SIG-M5 treated with dmso at 0.1 percent for 504 hours (cell line): Measurements from ENCODE around the gene GPANK1.
A peak's percentile ranks its signal among the peaks of the same experiment; 100 is the strongest.

Experiments used
- DNase-seq: peaks from one replicate; lab custom pipeline; 2025; ENCODE audit not compliant: unreplicated experiment; lab: John Stamatoyannopoulos, UW

Gene GPANK1

DNA sequence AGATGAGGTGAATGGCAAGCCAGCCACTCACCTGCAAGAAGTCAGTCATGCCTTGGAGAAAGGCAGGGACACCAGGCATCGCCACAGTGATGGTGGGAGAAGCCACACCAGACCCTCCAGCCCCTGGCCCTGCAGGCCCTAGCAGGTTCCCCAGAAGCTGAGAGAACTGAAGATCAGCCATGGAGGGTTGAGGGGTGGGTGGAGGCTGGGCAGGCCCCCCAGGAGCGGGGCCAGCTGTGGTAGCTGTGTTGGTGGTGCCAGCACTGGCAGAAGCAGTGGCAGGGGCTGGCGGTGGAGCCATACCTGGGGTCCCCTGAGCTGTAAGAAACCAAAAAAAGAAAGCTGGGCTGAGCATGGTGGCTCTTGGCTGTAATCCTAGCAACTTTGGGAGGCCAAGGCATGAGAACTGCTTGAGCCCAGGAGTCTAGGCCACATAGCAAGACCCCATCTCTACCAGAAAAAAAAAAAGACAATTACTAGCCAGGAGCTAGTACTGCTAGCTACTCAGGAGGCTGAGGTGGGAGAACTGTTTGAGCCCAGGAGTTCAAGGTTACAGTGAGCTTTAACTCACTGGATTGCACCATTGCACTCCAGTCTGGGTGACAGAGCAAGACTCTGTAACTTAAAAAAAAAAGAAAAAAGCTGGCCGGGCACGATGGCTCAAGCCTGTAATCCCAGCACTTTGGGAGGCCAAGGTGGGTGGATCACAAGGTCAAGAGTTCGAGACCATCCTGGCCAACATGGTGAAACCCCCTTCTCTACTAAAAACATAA, 21.8 kb downstream of the GPANK1 start:
- DNase-seq = no peak

DNA sequence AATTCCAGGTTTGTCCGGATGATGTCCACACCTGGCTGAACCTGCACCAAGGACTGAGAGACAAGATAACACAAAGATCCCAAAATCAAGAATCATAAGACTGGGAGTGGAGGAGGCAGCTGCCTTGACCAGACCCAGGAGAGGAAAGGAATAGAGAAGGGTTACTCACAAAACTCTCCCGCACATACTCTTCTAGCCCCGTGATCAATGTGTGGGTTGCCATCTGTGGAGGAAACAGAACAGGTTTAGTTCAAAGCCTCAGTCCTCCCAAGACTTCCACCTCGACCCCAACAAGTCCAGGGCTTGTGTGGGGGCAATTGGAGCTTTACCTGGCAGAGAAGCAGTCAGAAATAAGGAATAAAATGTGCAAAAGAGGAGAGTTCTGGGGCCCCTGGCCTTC, 23.4 kb downstream of the GPANK1 start:
- DNase-seq = no peak

DNA sequence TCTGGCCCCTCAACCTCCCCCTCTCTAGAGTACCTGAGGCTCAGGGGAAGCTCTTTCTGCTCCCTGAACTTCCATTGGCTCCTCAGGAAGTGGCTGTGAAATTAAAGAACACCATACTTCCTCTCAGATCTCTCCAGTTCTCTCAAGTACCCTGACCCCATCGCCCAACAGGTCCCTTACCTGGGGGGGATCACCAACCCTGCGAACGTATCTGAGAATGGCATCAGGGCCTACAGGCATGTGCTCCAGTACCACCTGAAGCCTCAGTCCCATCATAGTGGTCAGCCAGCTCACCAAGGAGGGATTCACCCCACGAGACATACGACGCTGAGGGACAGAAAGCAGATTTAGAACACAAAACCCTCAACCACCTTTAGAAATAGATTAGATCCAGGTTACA, 24.2 kb downstream of the GPANK1 start:
- DNase-seq = no peak

DNA sequence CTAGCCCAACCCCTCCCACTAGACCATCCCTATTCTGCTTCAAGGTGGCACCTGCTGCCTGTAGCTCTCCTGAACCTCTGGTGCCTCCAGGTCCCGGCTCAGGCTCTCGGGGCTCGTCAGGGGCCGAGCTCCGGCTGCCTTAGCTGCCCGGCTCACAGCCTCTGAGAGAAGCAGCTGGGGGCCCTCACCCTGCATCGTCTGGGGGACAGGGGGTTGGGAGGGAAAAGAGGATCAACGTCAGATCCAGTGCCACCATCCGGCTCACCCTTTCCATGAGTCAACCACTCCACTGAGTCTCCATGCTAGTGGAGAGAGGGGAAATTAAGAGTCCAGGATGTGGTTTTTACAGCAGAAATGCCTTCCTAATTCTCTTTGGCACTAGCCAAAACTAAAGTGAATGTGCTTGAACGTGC, 25.3 kb downstream of the GPANK1 start:
- no peak for DNase-seq

DNA sequence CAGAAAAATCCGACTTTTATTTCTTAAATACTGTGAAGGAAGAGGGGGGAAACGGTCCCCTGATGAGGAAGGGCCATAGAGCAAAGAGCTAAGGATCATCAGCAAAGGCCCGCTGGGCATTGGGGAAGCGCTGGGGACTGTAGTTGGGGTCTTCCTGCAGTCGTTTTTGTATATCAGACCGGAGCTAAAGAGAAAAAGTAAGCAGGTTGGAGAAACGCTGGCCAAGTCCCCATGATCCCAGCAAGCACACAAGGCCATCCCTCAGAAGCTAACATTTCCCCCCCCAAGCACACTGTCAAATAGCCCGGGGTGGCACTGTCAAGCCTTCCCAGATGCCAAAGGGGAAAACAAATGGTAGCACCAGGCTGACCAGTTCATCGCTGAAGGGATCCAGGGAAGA, 25.8 kb downstream of the GPANK1 start:
- DNase-seq = no peak

DNA sequence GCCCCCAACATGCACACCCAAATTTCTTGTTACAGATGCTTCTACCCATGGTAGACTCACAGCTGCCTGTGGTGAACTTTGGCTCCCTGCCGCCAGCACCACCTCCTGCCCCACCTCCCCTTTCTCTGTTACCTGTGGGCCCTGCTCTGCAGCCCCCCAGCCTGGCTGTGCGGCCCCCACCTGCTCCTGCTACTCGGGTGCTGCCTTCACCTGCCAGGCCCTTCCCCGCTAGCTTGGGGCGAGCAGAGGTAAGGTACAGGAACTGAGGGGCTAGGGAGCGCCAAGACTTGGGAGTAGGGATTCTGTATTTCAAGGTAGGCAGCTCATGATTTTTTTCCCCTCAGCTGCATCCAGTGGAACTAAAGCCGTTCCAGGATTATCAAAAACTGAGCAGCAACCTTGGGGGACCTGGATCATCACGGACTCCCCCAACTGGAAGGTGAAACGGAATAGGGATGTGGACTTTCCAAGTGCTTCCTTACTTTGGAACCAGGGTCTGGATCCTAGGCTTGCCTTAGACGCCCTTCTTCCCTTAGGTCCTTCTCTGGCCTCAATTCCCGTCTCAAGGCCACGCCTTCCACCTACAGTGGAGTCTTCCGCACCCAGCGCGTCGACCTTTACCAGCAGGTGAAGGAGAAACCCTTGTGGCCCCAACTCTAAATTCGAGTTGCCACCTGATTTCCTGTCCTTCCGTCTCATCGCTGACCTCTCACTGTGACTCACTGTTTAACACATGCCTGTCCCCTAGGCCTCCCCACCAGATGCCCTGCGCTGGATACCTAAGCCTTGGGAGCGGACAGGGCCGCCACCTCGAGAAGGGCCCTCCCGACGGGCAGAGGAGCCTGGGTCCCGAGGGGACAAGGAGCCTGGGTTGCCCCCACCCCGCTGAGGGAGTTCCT, 27.9 kb downstream of the GPANK1 start:
- DNase-seq = no peak

DNA sequence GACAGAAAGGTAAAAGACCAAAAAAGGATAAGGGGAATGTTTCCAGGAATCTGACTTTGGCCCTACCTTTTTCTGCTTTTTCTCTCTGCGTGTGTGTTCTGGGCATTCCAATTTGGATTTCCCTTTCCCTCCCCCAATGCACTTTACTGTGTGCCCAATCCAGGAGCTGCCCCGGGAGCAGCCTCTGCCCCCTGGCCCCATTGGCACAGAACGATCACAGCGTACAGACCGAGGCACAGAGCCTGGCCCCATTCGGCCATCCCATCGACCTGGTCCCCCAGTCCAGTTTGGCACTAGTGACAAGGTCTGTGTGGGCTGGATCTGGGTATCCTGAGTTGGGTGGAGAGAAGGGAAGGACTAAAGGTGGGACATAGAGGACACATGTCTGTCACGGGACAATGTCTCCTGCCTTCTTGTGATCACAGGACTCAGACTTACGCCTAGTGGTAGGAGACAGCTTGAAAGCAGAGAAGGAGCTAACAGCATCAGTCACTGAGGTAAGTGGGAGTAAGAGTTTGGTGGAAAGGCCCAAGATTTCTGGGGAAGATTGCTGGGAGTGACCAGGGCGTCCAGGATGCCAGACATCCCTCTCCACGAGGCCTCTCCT, 29.7 kb downstream of the GPANK1 start:
- DNase-seq = no peak

DNA sequence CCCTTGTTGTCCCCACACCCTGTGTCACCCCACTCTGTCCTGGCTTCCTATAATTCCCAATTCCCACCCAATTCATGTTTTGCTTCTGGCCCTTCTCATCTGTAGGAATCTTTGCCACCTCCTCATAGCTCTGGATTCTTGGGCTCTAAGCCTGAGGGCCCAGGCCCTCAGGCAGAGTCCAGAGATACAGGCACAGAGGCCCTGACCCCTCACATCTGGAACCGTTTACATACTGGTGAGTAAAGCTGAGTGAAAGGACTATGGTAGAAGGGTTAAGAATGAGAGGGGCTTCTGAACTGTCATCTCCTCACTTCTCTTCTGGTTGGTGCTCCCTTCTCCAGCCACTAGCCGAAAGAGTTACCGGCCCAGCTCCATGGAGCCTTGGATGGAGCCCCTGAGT, 30.7 kb downstream of the GPANK1 start:
- no peak for DNase-seq

DNA sequence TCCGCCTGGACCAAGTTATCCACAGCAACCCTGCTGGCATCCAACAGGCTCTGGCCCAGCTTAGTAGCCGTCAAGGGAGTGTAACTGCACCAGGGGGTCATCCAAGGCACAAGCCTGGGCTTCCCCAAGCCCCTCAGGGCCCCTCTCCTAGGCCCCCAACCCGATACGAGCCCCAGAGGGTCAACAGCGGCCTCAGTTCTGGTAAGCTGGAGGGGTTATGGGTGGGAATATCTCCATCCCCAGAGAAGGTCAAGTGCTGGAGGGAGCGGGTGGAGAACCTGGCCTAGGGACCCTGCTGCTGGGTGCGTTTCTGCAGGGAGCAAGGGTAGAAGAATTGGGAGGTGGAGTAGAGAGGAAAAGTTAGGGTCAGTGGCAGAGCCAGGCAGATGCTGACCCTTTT, 31.4 kb downstream of the GPANK1 start:
- no peak for DNase-seq

DNA sequence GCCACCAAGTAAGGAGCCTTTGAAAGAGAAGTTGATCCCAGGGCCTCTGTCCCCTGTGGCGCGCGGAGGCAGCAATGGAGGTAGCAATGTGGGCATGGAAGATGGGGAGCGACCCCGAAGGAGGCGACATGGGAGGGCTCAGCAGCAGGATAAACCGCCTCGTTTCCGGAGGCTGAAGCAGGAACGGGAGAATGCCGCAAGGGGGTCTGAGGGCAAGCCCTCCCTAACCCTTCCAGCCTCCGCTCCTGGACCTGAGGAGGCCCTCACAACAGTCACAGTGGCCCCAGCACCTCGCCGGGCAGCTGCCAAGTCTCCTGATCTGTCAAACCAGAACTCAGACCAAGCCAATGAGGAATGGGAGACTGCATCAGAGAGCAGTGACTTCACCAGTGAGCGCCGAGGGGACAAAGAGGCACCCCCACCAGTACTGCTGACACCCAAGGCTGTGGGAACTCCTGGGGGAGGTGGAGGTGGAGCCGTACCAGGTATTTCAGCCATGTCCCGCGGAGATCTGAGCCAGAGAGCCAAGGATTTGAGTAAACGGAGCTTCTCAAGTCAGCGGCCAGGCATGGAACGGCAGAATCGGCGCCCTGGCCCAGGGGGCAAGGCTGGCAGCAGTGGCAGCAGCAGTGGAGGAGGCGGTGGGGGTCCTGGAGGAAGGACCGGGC, 32.4 kb downstream of the GPANK1 start:
- no peak for DNase-seq

DNA sequence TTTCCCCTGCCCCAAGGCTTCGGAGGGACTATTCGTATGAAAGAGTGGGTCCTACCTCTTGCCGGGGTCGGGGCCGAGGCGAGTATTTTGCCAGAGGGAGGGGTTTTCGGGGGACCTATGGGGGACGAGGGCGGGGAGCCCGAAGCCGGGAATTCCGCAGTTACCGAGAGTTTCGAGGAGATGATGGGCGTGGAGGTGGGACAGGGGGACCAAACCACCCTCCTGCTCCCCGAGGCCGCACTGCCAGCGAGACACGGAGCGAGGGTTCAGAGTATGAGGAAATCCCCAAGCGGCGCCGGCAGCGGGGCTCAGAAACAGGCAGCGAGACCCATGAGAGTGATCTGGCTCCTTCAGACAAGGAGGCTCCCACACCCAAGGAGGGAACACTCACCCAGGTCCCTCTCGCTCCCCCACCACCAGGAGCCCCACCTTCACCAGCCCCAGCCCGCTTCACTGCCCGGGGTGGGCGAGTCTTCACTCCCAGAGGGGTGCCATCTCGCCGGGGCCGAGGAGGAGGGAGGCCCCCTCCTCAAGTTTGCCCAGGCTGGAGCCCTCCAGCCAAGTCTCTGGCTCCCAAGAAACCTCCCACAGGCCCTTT, 33.0 kb downstream of the GPANK1 start:
- no peak for DNase-seq

DNA sequence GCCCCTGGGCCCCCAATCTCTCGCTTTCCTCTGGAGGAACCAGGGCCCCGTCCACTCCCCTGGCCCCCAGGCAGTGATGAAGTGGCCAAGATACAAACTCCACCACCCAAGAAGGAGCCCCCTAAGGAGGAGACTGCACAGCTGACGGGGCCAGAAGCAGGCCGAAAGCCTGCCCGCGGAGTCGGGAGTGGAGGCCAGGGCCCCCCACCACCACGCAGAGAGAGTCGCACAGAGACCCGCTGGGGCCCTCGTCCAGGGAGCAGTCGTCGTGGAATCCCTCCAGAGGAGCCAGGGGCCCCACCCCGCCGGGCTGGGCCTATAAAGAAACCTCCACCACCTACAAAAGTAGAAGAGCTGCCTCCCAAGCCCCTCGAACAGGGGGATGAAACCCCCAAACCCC, 33.6 kb downstream of the GPANK1 start:
- DNase-seq = no peak

DNA sequence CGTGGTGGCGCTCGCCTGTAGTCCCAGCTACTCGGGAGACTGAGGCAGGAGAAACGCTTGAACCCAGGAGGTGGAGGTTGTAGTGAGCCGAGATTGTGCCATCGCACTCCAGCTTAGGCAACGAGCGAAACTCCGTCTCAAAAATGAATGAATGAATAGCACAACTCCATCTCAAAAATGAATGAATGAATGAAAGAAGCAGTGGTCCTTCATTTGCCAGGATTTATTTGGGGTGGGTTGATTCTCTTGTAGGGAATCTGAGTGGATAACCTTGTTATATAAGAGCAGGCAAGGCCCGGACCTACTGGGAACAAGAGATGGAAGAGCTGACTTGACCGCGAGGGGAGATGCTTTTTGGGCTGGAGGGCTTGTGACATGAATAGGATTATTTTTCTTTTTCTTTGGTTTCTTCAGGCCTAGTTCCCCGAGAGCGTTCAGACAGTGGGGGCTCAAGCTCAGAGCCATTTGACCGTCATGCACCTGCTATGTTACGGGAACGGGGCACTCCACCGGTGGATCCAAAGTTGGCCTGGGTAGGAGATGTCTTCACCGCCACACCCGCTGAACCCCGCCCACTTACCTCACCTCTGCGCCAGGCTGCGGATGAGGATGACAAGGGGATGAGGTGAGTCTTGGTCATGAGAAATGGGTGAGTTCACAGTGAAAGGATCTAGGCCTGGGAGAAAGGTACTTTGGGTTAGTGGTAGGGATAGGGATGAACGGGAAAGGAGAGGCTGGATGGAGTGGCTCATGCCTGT, 34.4 kb downstream of the GPANK1 start:
- no peak for DNase-seq

DNA sequence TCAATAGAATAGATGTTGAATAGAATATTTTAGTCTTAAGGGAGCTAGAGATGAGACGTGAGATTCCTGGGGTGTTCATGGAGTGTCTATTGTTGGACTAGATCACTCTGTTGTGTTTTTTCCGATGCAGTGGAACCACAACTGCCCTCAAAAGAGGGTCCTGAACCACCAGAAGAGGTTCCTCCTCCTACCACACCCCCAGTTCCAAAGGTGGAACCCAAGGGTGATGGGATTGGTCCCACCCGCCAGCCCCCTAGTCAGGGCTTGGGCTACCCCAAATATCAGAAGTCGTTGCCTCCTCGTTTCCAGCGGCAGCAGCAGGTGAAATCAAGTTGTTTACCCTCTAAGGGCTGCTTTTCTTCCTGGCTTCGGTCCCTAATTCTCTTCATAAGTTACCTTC, 35.8 kb downstream of the GPANK1 start:
- no peak for DNase-seq

DNA sequence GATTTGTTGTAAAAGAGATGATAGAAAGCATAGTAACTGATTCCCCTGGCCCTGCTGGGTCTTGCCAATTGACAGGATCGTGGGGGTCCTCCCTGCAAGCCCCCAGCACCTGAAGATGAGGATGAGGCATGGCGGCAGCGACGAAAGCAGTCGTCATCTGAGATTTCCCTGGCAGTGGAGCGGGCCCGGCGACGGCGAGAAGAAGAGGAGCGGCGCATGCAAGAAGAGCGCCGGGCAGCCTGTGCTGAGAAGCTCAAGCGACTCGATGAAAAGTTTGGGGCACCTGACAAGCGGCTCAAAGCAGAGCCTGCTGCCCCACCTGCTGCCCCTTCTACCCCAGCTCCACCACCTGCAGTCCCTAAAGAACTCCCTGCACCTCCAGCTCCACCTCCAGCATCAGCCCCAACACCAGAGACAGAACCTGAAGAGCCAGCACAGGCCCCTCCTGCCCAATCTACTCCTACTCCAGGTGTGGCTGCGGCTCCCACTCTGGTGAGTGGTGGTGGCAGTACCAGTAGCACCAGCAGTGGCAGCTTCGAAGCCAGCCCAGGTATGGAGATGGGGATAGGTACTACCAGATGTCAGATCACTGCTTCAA, 37.0 kb downstream of the GPANK1 start:
- DNase-seq = no peak

DNA sequence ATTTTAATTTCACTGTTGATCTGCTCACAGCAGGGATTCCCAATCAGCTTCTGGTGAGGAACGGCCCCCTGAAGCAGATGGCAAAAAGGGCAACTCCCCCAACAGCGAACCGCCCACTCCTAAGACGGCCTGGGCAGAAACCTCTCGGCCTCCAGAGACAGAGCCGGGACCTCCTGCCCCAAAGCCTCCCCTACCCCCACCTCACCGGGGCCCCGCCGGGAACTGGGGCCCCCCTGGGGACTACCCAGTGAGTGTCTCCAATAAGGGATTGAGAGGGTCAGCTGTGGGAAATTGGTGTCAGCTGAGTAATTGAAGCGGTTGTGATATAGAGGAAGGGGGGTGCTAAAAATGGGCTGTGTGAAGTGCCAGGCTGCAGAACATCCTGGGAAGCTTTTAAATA, 37.8 kb downstream of the GPANK1 start:
- DNase-seq = no peak

DNA sequence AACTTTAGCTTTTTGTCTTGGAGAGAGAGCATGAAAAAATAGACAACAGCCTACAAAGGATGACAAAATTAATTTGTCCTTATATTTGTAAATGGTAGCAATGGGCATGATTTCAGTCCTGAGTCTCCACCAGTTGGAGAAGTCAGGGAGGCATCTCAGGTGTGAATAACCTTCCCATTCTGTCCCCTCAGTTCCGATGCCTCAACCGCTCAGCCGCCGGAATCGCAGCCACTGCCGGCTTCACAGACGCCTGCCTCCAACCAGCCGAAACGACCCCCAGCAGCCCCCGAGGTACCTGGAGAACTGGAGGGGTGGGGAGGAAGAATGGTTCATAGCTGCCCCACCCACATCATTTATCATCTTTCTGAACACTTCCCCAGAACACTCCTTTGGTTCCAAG, 40.7 kb downstream of the GPANK1 start:
- DNase-seq = no peak

DNA sequence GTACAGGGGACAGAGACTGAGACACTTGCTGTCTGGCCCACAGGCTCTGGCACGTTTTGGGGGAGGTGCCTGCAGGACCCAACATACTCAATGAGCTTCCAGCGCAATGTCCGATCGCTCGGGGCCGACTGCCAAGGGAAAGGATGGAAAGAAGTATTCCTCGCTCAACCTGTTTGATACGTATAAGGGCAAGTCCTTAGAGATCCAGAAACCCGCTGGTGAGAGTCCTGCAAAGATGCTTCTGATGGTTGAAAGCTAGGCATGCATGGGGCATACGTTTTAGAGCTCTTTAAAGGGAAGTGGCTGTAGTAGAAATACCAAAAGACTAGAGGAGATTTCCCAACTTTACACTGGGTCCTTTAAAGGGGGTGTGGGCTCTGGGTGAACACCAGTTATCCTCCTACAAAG, 42.1 kb downstream of the GPANK1 start:
- DNase-seq = peak; percentile 89

DNA sequence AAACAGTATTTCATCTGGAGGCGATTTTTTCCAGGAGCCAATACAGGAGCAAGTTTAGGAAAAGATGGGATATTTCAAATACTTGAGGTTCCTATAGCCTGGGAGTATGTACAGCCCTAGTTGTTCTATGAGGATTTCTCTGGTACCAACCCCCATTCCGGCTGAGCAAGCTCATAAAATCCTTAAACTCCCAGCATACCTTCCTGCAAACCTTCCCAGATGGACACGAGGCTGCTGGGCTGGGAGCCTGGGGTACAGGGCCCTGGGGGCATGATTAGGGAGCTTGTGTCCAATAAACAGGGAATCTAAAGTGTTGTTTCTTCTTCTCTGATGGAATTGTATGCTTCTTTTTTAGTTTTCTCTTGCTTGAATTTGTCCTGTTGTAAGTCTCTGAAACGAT, 42.8 kb downstream of the GPANK1 start:
- DNase-seq = no peak
